NCI-H774 (cell line): ENCODE results near the gene SLC25A42.
"Not testable (repeated sequence)": the region's sequence is repeated elsewhere in the genome, so short reads cannot be mapped to it uniquely, and the experiment has no call there.

ENCODE experiments used
- DNase-seq: peaks from one replicate; lab custom pipeline; 2025; lab: John Stamatoyannopoulos, UW

SLC25A42 gene

GRCh38 chr19:19063183-19064097 is at the start of gene SLC25A42:
Gene SLC25A42, plus strand, starts transcription at chr19:19063994. Its CDS starts 32,131 bp downstream, at chr19:19096125.
- DNase-seq = peak; percentile 99

GRCh38 chr19:19021115-19021514 is 42.7 kb upstream of the SLC25A42 start:
- DNase-seq = no peak

DNA sequence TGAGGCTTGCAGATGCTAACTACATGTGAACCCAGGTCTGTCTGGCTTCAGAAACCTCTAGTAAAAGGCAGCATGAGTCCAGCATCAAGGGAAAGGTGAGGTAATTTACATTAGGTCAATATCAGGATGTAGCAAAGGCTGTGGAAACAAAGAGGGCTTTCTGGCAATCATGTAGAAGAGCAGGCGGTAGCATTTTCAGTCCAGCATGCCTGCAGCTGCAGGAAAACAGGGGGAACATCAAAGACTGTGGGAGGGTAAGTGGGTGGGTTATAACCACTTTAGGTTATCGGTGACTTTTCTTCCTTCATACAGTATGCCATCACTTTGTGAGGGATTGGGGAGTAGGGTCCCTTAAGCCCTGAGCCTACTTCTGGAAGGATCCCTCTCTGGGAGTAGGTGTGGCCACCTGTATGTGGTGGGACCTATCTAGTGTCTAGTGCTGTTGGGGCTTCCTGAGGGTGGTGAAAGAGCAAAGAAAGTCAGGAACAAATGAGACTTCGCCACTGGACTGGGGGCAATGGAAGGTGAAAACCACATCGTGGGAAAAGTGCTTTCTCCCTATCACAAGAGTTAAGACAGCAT is 41.3 kb upstream of the SLC25A42 start:
- DNase-seq = no peak

DNA sequence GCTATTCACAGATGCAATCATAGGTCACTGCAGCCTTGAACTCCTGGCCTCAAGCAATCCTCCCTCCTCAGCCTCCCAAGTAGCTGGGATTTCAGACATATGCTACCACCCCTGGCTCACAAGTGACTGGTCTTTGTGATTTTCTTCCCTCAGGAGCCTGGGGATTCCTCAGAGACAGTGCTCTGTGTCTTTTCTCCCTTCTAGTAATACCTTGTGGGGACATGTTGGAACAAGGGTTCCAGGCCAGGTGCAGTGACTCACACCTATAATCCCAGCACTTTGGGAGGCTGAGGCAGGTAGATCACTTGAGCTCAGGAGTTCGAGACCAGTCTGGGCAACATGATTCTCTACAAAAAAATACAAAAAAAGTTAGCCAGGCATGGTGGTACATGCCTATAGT is 40.4 kb upstream of the SLC25A42 start:
- not testable (repeated sequence) for DNase-seq

GRCh38 chr19:19025861-19026260 is 37.9 kb upstream of the SLC25A42 start:
- no peak for DNase-seq

- DNase-seq = no peak
Measured at GRCh38 chr19:19026299-19026971, 37.4 kb upstream of the SLC25A42 start.

GRCh38 chr19:19027228-19027627 is 36.6 kb upstream of the SLC25A42 start:
- DNase-seq = no peak

DNA sequence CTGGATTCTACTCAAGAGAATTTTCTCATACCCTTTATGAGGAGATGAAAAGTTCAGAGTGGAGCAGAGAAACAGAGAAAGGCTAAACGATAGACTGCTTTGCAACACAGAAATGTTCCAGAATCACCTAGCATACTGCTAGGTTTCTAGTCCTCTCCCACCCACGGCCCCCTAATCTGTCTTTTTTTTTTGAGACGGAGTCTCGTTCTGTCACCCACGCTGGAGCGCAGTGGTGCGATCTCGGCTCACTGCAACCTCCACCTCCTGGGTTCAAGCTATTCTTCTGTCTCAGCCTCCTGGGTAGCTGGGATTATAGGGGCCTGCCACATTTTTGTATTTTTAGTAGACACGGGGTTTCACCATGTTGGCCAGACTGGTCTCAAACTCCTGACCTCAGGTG is 35.3 kb upstream of the SLC25A42 start:
- no peak for DNase-seq

DNA sequence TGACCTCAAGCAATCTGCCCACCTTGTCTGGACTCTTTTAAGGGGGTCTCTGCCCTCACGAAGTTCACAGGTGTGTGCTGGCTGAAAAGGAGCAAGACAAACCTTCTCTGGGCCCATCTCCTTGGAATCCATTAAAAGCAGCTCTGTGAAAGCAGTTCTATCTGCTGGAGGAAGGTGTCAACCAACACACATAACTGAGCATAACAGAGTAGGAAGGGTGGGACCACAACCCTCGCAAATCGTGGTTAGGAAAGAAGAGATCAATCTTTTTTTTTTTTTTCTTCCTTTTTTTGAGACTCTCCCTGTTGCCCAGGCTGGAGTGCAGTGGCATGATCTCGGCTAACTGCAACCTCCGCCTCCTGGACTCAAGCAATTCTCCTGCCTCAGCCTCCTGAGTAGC is 31.9 kb upstream of the SLC25A42 start:
- no peak for DNase-seq

DNA sequence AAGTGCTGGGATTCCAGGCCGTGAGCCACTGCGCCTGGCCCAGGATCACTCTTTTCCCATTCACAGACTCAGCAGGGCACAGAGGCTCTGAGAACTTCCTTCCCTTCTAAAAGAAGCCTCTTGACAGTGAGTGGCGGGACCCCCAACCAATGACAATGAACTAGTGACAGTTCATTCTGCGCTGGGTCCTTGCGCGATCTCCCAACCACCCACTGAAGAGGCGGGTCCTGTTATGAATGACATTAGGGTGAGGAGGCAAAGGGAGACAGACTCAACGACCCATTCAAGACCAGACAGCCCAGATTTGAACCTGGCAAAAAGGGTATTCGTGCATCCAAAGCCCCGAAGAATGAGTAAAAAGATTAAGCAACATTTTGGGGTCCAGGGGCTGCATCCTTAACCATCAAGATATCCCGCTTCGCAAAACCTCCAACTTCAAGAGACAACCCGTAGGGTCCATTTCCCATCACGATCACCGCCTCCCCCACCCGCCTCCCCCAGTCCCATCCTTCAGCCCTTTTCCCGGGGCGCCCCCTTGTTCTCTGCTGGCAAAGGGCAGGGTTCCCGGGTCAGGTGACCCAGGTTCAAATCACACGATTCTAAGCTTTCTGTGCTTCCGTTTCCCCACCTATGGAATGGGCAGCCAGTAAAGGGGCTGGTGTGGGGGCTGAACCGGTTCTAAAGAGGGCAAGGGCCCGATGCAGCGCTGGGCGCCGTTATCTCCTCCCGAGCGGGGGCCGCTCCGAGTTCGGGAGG is 31.2 kb upstream of the SLC25A42 start:
- DNase-seq = peak; percentile 59

DNA sequence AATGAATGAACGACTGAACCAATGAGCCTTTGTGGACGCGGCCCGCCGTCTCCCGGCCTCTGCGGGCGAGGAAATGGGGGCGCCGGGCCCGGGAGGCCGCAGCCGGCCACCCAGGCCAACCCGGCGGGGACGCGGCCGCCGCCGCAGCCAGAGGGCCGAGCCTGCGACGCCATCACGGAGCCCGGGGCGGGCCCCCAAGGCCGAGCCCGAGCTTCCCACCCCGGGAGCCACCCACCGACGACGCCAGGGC is 30.7 kb upstream of the SLC25A42 start:
- no peak for DNase-seq

- DNase-seq = peak; percentile 85
Measured at GRCh38 chr19:19033426-19034203, 30.2 kb upstream of the SLC25A42 start, which contains the start of the genes ARMC6 and SUGP2. Gene ARMC6, plus strand, starts transcription at chr19:19033603. Its CDS starts 607 bp downstream, at chr19:19034210. Gene SUGP2, minus strand, starts transcription at chr19:19033517. Its CDS starts 2,446 bp downstream, at chr19:19031071.

DNA sequence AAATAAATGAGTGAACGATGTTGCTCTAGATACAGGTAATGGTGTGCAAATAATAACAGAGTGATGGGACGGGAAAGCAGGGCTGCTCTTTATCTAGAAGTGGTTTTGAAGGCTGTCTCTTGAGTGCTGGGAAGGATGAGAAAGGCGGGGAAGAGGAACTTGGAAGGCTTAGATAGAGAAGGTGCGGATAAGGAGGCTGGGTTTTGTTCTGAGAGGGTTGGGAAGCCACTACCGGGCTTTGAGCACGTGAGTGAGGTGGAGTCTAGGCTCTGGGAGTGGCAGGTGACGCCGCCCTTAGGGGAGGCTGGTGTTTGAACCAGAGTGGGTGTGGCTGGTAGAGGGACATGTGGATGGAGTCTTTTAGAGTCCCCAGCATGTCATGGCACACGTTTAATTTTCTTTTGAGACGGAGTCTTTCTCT is 29.6 kb upstream of the SLC25A42 start:
- peak; percentile 61 for DNase-seq

GRCh38 chr19:19039901-19040300 is 23.9 kb upstream of the SLC25A42 start:
- no peak for DNase-seq

- DNase-seq = no peak
Measured at GRCh38 chr19:19040417-19040816, 23.4 kb upstream of the SLC25A42 start.

DNA sequence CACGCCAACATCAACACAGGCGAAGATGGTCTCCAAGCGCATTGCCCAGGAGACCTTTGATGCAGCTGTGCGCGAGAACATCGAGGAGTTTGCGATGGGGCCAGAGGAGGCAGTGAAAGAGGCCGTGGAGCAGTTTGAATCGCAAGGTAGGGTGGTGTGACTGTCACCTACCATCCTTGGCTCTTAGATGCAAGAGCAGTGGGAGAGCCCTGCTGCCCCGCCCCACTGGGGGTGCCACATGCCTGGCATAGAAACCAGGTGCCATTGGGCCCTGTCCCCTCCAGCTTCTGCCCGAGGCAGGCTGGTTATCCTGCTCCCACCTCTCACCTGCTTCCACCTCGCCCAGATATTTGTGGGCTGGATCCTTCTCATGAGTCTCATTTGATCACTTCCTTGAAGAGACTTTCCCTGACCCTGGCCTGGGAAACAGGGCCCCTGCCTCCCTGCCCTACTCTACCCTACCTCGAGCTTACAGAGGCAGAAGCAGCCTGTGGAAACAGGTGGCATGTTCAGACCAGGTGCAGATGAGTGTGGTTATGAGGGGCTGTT is 21.0 kb upstream of the SLC25A42 start:
- DNase-seq = no peak

DNA sequence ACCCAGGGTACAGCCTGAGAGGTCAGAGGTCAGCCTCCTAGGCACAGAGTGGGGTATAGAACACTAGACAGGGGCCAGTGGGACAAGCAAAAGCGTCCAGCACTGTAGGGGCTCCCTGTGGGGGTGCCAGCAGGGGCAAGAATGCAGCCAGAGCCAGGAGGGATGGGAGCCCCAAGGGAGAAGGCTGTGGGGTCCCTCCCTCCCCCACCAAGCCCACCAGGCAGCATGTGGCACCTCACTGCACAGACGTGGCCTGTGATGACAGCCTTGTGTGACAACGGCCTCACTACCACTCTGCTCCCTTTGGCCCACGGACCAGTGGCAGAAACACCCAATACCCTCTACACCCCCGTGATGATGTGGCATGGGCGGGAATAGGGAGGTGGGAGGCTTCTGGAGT is 20.3 kb upstream of the SLC25A42 start:
- DNase-seq = no peak

- DNase-seq = no peak
Measured at GRCh38 chr19:19043881-19044280, 19.9 kb upstream of the SLC25A42 start.

DNA sequence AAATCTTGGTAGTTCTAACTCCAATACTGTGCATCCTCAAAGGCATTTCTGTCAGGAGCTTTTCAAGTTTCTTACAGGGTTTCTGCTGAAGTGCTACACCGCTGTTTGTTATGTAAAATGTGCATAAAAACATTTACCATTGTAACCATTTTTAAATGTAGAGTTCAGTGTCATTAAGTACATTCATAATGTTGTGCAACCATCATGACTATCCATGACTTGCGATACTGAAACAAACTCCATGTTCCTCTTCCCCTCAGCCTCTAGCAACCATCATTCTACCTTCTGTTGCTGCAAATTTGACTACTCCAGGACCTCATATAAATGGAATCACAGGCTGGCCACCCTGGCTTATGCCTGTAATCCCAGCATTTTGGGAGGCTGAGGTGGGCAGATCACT is 14.4 kb upstream of the SLC25A42 start:
- no peak for DNase-seq

- no peak for DNase-seq
Measured at GRCh38 chr19:19050104-19050503, 13.7 kb upstream of the SLC25A42 start.

DNA sequence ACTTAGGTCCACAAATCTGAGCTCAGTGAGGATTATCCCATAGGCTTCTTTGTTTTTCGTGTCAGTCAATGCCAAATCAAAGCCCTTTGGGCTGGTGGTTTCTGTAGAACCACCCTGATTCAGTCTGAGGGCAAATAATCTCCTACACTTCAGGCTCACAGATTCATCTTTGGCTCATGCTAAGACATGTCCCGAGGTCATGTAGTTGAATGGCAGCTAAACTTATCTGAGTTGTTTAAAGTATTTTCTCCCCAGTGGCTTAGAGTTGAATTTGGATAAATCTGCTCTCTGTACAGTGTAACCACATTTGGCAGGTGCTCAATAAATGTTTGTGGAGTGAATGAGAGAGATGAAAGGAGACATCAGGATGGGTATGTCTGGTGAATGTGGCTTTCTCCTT is 13.1 kb upstream of the SLC25A42 start:
- no peak for DNase-seq
